Epithelial cell of esophagus (primary cell): ENCODE data around the gene DKK3.

ENCODE experiments used
- DNase-seq: peaks from one replicate; pipeline ENCODE4 v3.0.0; 2010; ENCODE audit warnings: low read depth
- H3K4me3 ChIP-seq: 2 replicates; pipeline ENCODE4 v1.5.1; 2011; ENCODE audit warnings: mild to moderate bottlenecking, low read length, control low read depth
- TF ChIP-seq, protein P1 (sequence below): IDR thresholded peaks from 2 replicates; pipeline ENCODE4 v1.5.1; 2011; ENCODE audit warnings: low read depth, mild to moderate bottlenecking, low read length, control low read depth, inconsistent platforms; ENCODE audit not compliant: insufficient read depth; ENCODE audit errors: missing control alignments

Gene DKK3

GRCh38 chr11:11977206-11977938 lies 31.1 kb downstream of the DKK3 start:
- peak; percentile 87 for DNase-seq
- no peak overlapping the region for H3K4me3 ChIP-seq
- TF ChIP-seq, protein P1, sequence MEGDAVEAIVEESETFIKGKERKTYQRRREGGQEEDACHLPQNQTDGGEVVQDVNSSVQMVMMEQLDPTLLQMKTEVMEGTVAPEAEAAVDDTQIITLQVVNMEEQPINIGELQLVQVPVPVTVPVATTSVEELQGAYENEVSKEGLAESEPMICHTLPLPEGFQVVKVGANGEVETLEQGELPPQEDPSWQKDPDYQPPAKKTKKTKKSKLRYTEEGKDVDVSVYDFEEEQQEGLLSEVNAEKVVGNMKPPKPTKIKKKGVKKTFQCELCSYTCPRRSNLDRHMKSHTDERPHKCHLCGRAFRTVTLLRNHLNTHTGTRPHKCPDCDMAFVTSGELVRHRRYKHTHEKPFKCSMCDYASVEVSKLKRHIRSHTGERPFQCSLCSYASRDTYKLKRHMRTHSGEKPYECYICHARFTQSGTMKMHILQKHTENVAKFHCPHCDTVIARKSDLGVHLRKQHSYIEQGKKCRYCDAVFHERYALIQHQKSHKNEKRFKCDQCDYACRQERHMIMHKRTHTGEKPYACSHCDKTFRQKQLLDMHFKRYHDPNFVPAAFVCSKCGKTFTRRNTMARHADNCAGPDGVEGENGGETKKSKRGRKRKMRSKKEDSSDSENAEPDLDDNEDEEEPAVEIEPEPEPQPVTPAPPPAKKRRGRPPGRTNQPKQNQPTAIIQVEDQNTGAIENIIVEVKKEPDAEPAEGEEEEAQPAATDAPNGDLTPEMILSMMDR, result no peak

GRCh38 chr11:11976481-11977127 lies 31.8 kb downstream of the DKK3 start:
- H3K4me3 ChIP-seq, result no peak overlapping the region
- TF ChIP-seq, protein P1, result no peak
- DNase-seq, result no peak

DNA sequence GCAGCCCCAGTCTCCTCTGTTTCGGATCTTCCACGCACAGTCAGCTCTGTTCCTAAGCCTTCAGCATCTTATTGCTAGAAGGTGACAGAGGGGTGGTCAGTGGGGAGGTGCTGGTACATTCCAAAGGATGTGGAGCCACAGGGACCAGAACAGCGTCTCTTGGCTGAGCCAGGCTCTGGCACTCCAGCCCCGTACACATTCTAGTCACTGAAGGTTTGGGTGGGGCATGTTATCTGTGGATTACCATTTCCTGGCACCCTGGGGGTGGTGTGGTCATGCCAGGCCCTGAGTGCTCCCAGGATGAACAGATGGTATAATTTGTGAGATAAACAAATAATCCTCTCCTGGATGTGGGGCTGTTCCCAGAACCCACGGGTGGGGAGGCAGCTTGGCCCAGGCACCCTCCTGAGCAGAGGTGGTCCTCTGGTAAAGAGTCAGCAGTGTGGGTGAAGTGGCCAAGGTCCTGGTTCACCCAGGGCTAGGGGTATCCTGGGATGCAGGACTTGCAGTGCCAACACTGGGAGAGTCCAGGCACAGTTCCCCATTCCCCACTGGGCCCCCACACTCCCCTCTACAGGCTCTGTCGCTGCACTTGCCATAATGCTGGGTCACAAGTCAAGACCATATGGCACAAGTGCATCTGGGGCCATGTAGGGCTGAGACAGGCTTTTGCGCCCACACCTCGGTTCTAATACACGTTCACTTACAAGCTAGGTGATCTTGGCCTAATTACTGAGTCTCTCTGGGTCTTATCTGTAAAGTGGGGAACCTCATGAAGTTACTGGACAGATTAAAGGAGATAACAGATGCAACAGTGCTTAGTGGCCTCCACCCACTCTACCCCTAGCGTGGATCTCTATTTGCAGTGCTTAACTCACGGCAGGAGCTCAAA lies 33.0 kb downstream of the DKK3 start:
- no peak overlapping the region for H3K4me3 ChIP-seq
- TF ChIP-seq, protein P1, result no peak
- DNase-seq, result peak; percentile 17

DNA sequence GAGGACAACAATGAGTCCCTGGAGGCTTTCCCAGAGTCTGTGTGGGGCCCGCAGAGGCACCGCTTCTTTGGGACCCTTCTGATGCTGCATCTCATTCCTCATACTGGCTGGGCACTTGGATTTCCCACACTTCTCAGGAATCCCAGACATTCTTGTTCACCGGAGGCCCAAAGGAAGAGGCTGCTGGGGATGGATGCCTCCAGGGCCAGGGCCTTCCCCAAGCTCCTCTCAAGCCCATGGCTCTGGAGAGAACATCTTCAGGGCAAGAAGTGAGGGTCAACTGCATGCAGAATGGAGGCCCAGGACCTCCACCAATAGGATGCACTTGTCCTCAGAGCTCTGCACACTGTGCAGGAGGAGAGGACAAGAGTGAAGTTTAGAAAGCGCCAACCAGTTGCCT lies 34.6 kb downstream of the DKK3 start:
- no peak overlapping the region for H3K4me3 ChIP-seq
- TF ChIP-seq, protein P1, result no peak
- no peak for DNase-seq

DNA sequence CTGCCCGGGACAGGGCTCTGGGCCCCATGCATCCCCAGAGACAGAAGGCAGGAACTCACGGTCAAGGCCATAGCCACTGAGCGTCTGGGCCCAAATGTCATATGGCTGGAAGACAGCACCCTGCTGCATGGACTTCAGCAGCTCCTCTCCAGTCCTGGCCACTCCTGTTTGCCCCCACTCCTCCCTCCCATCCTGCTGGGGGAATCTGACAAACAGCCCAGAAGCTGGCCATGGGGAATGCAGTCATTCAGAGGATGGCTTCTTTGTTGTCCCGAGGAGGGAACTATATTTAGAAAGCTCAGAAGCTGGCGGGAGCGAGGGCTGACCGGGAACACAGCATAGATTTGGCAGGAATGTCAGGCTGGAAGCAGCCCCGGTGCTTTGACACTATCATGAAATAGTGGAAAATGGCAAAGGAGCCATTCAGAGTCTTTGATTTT lies 35.0 kb downstream of the DKK3 start:
- DNase-seq, result no peak
- H3K4me3 ChIP-seq, result no peak overlapping the region
- TF ChIP-seq, protein P1, result no peak

DNA sequence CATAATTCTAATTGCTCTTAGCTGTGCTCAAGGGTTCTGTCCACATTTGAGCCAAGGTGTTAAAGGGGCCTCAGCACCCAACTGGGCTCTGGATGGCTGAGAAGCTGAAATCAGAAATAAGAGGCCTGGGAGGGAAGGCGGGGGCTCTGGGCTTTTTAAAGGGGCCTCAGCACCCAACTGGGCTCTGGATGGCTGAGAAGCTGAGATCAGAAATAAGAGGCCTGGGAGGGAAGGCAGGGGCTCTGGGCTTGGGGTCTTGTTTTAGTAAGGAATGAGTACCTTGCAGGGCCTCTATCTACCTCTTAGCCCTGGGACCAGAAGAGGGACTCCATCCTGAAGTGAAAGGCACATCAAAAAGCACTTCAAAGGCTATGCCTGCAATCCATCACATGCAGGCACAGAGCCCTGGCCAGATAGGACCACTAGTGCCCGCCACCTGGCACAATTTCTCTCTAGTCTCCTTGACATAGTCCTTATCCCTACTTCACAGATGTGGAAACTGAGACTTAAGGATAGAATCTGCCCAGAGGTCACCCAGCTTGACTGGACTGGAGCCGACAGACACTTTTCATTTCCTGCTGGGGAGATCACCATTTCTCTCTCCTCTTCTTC lies 35.6 kb downstream of the DKK3 start:
- TF ChIP-seq, protein P1, result no peak
- DNase-seq, result no peak
- H3K4me3 ChIP-seq, result no peak overlapping the region
